HG03521 (cell line): ENCODE results near the gene AP3D1.
"Not testable (repeated sequence)": the region's sequence is repeated elsewhere in the genome, so short reads cannot be mapped to it uniquely, and the experiment has no call there.

Source experiments
- ATAC-seq: cut with Tn5 transposase; IDR thresholded peaks from one replicate; pipeline ENCODE4 v1.9.1; 2021; ENCODE audit warnings: mild to moderate bottlenecking, moderate library complexity; ENCODE audit not compliant: unreplicated experiment

The AP3D1 gene

DNA sequence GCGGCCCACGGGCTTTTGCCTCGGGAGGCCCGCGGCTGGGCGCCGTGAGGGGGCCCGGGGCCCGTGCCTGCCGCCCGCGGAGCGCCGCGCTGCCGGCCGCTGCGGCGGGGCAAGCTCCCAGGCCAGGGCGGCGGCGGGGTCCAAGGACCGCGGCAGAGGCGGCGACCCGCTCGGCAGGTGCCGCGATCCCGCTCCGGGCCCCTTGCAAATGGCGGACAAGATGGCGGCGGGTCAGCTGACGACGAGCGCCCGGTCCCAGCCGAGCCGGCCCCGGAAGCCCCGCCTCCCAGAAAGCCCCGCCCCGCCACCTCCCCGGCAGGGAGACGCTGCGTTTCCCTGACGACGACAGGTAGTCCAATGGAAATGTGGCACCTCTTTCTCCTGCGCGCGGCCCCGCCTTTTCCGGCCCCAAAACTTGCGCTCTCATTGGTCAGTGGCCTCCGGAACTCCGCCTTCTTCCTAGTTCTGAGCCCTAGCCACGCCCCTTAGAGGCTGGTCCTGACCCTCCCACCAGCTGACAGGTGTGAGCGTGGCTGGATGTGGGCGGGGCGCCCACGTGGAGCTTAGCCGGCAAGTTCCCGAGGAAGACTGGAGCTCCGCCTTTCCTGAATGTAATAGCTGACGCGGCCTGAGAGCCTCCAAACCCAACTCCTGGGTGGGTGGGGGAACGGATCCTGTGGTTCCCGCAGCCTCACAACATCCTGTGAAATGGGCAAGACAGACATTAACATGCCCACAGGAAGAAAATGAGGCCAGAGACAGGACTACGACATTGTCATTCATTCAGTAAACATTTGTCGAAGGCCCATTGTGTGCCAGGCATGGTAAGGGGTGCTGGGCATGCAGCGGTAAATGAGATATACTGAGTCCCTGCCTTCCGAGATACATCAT lies at the start of gene AP3D1:
Gene AP3D1, minus strand, starts transcription at position 228 of the 891 bp plus-strand sequence. CDS start 232 bp downstream, outside the sequence.
- ATAC-seq, result peak; percentile 88

DNA sequence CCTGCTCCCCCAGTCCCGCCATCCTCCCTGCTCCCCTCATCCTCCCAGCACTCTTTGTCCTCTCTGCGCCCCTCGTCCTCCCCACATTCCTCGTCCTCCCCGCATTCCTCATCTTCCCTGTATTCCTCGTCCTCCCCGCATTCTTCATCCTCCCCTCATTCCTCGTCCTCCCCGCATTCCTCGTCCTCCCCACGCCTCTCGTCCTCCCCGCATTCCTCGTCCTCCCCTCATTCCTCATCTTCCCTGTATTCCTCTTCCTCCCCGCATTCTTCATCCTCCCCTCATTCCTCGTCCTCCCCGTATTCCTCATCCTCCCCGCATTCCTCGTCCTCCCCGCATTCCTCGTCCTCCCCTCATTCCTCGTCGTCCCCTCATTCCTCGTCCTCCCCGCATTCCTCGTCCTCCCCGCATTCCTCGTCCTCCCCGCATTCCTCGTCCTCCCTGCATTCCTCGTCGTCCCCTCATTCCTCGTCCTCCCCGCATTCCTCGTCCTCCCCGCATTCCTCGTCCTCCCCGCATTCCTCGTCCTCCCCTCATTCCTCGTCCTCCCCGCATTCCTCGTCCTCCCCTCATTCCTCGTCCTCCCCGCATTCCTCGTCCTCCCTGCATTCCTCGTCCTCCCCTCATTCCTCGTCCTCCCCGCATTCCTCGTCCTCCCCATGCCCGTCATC lies 49.4 kb upstream of the AP3D1 start:
- not testable (repeated sequence) for ATAC-seq

GRCh38 chr19:2199861-2200623 lies 48.7 kb upstream of the AP3D1 start:
- ATAC-seq, result no peak

DNA sequence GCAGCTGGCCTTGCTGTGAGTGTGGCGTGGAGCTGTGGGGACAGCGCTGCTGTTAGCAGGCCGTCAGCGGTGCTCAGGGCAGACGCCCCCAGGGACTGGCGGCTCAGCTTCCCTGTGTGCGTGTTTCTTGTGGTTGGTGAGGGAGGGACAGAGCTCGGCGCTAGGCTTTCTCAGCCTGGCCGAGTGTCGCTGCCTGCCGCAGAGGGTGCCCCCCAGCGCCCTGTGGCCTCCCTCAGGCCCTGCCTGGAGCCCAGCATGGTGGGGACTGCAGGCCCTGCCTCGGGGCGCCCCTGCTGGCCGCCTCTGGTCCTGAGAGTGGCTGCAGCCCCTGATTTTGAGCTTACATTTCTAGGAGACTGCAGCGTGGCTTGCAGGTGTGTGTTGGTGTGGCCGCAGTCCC lies 47.8 kb upstream of the AP3D1 start:
- ATAC-seq, result no peak

GRCh38 chr19:2198317-2198716 lies 47.0 kb upstream of the AP3D1 start:
- ATAC-seq, result no peak

DNA sequence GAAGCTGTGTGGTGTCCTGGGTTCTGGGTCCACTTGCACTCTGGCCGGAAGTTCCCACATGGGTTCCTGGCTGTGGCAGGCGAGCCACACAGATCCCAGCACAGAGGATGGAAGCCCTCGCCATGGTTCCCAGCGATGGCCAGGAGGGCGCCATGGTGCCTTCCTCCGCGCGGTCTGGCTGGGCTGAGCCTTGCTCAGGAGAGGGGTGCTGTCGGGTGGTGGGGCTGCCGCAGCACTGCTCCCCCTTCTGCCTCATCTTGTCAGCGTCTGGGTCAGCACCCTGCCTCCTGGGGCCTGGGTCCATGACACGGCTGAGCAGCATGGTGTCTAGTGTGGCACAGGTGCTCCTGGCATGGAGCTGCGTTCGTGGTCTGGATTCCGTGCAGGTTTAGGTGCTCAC lies 45.9 kb upstream of the AP3D1 start:
- no peak for ATAC-seq

DNA sequence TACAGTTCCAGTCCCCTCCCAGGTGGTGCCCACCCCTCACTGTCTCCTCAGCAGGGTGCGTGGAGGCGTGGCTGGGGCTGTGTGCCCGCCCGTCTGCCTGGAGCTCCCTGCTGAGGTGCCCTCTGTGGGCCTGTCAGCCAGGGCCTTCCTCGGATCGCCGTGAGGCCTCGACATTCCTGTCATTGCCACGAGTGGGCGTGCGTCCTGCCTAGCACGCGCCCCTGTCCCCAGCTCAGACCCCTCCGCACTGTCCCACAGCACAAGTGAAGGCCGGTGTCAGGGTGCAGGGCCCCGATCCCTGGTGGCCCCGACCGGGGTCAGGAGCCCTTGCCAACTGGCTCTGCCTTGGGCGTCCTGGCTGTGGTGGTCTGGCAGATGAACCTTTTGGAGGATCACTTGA lies 44.5 kb upstream of the AP3D1 start:
- ATAC-seq, result no peak

GRCh38 chr19:2195361-2195760 lies 44.0 kb upstream of the AP3D1 start:
- ATAC-seq, result no peak

GRCh38 chr19:2194513-2195078 lies 43.2 kb upstream of the AP3D1 start:
- no peak for ATAC-seq

DNA sequence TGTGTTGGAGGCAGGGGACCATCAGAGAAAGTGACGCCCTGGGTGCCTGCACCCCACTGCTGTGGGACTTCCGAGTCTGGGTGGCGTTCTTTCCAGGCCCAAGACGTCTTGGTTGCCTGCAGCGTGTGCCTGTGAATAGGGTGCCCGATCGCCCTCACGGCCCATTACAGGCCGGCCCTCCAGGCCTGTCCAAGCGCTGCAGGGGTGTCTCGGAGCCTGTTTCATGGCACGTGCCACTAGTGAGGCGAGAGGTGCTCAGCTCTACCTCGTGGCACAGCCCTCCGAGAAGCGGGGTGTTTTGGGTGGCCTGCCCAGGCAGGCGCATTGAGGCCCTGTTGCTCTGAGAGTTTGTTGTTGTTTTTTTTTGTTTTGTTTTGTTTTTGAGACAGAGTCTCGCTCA lies 42.4 kb upstream of the AP3D1 start:
- ATAC-seq, result no peak

- ATAC-seq, result no peak
Observed at GRCh38 chr19:2192862-2193261, 41.5 kb upstream of the AP3D1 start.

GRCh38 chr19:2191456-2192310 lies 40.3 kb upstream of the AP3D1 start:
- no peak for ATAC-seq

DNA sequence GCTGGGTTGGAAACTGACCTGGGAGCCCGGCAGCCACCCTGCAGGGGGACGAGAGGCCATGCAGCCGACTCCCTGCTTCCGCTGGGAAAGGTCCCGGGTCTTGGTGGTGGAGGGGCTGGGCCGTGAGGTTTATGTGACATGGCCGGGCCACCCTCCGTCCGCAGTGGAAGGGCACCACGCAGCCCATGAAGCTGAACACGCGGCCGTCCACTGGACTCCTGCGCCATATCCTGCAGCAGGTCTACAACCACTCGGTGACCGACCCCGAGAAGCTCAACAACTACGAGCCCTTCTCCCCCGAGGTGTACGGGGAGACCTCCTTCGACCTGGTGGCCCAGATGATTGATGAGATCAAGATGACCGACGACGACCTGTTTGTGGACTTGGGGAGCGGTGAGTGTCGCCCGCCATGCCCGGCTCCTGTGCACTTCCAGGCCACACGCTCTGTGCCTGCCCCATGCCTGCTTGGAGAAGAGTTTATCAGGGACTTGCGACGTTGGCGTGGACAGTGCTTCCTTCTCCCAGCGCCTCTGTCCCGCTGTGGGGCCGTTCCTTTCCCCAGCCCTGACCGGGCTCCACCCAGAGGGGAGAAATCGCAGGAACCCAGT lies 39.6 kb upstream of the AP3D1 start:
- ATAC-seq, result no peak

GRCh38 chr19:2189880-2190279 lies 38.5 kb upstream of the AP3D1 start:
- no peak for ATAC-seq

- no peak for ATAC-seq
Observed at GRCh38 chr19:2188708-2189385, 37.5 kb upstream of the AP3D1 start.

DNA sequence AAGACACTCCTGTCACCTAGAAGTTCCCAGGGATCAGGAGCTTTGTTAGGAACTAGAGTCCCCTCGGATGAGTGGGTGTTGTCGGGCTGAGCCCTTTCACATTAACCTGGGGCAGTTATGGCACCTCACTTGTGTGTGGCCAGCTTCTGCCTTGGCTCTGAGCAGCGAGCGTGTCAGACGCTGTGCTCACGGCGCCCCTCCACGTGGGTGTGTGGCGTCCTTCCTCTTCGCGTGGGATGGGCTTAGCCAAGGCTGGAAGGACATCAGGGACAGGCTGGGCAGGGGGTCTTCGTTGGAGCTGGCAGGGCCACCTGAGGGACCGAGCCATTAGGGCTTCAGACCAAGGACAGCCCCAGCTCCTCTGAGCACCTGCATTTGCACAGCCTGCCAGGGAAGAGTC lies 35.8 kb upstream of the AP3D1 start:
- ATAC-seq, result no peak

DNA sequence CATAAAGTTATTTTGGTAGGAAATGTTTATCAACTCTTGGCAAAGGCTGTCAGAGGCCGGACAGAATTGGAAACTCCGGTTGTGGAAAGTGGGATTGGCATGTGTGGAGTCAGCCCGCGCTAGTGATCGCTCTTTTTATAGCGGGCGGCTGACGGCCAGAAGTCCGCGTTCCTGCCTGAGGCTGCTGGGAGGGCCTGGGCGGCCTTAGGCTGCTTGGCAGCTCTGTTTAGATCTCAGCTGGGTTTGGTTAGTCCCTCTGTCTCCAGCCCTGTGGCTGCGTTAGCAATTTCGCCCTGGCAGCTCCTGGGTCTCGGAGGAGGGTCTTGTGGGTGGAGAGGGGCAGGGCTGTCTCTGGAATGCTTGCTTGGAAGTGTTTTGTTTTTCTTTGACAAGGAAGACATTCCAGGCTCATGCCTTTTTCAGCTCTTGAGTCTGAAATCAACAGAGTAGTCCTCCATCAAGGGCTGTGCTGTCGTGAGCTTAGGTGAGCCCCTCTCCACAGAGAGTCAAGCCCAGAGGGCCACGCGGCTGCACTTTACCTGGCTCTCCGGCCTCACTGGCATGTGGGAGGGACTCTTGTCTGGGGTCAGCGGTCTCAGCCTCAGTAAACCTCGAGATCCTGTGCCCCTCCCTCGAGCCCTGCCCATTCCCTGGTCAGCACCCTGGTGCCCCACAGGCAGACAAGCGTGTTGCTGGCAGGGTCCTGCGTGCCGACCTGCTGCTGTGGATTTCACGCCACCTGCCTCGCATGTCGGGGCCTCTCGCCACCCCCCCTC lies 34.9 kb upstream of the AP3D1 start:
- no peak for ATAC-seq

DNA sequence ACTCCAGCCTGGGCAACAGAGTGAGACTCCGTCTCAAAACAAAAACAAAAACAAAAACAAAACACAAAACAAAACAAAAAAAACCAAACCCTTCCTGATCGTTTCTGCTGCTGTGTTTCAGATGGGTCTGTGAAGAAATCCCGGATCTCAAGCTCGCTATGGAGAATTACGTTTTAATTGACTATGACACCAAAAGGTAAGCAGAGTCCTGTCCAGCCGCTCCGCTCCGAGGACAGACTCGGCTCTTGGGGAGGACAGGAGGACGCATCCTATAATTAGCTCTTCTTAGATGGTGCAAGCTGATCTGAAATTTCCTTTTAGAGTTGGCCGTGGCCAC lies 34.3 kb upstream of the AP3D1 start:
- ATAC-seq, result no peak
